IPS DF 6.9 (cell line): ENCODE data around the gene TMEM245.
"Not testable (repeated sequence)": the region's sequence is repeated elsewhere in the genome, so short reads cannot be mapped to it uniquely, and the experiment has no call there.

Experiments used
- DNase-seq: peaks from one replicate; pipeline ENCODE4 v3.0.0-alpha.2; 2013; ENCODE audit warnings: low read depth, low spot score
- H3K27ac ChIP-seq: one replicate; pipeline ENCODE4 v1.5.1; 2013; ENCODE audit warnings: low read length, control low read depth
- H3K27me3 ChIP-seq: 2 replicates; pipeline ENCODE4 v1.6.1; 2013; ENCODE audit warnings: mild to moderate bottlenecking, low read length; ENCODE audit not compliant: control insufficient read depth, insufficient read depth
- H3K36me3 ChIP-seq: 2 replicates; pipeline ENCODE4 v1.6.1; 2013; ENCODE audit warnings: low read length; ENCODE audit not compliant: control insufficient read depth, insufficient read depth
- H3K4me1 ChIP-seq: 2 replicates; pipeline ENCODE4 v1.6.1; 2013; ENCODE audit warnings: low read length; ENCODE audit not compliant: control insufficient read depth, insufficient read depth
- H3K4me3 ChIP-seq: 2 replicates; pipeline ENCODE4 v1.5.1; 2013; ENCODE audit warnings: mild to moderate bottlenecking, low read length
- H3K9me3 ChIP-seq: 2 replicates; pipeline ENCODE4 v1.6.1; 2013; ENCODE audit warnings: low read length, inconsistent platforms; ENCODE audit not compliant: control insufficient read depth, insufficient read depth
- WGBS: extraction: QIAGEN DNeasy Blood & Tissue Kit; methylation state at CpG from one replicate; pipeline ENCODE4 v1.1.7; 2013; ENCODE audit warnings: mixed read lengths, missing lambda C conversion rate; ENCODE audit not compliant: insufficient read length, insufficient coverage; 5-methylcytosine and 5-hydroxymethylcytosine counted together

The TMEM245 gene

DNA sequence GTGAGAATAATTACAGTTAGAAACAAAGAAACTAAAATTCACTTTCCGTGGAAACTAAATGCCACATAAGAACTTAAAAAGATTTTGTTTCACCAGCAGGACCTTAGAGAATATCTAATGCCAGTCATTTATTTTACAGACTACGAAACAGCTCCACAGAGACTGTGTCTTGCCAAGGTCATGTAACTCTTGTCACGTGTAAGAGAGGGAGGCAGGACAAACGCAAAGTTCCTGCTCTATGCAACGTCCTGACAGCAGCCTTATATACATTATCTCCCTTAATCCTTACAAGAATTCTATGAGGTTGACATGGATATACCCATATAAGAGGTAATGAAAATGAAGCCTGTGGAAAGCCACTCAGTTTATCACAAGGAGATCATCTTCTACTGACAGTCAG is 145.9 kb downstream of the TMEM245 start:
- no peaks in the 10 kb centered on the region for H3K36me3 ChIP-seq
- H3K4me3 ChIP-seq, result no peak overlapping the region

DNA sequence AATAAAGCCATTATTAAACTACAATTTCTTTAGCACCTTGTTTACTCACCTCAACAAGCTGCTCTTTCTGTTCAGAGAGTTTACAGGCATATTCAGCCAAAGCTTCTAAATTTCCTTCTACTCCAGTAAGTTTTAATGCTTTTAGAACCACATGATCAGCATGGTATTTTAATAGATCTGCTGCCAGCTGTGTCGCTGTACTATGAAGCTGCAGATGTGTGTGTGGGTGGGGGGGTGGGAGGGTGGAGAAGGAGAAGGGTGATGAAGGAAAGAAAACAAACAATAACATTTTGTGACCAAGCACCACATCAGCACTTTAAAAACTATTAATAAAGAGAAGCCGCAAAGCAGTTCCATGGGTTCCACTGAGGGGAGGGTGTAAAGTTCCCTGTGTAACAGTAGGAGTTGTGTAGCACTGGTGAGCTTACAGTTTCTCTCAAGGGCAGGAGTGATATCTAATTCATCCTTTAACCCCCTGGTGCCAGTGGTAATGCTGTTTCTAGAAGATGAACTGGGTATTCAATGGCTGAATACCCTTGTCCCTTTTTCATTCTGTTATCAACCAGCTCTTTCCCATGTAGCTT is 147.0 kb downstream of the TMEM245 start:
- no CpG with 5 or more reads among the region's 2 CpGs for WGBS
- no peak overlapping the region for H3K4me3 ChIP-seq
- H3K36me3 ChIP-seq, result no peaks in the 10 kb centered on the region
- H3K27me3 ChIP-seq, result no peaks in the 10 kb centered on the region
- no peaks in the 10 kb centered on the region for H3K4me1 ChIP-seq
- H3K27ac ChIP-seq, result no peak overlapping the region
- no peak for DNase-seq
- H3K9me3 ChIP-seq, result no peaks in the 10 kb centered on the region

More for the DNA sequence above, 145.9 kb downstream of the TMEM245 start:
- Histone ChIP-seq H3K27me3 (no peaks in the 10 kb centered on the region), H3K4me1 (no peaks in the 10 kb centered on the region), H3K9me3 (no peaks in the 10 kb centered on the region), H3K27ac (no peak overlapping the region)
- no CpG with 5 or more reads among the region's 5 CpGs for WGBS
- no peak for DNase-seq

DNA sequence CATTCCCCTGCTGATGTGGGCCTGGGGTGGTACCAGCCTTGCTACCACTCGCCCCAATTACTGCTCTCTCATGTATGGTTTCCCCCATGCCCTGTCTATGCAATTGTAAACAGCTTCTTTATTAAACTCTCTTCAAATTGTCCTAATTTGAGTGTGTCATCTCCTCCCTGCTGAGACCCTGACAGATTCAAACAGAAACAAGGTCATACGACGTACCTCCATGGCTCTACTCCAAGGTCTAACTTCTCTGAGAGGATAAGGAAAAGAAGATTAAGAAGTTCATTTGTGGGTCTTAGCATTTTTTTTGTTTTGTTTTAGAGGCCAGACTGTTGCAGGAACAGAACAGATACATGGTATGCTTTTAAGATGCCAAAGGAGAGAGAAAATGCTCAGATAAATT is 147.6 kb downstream of the TMEM245 start:
- no peak for DNase-seq
- Histone ChIP-seq H3K27me3 (no peaks in the 10 kb centered on the region), H3K36me3 (no peaks in the 10 kb centered on the region), H3K4me3 (no peak overlapping the region), H3K27ac (no peak overlapping the region), H3K9me3 (no peaks in the 10 kb centered on the region), H3K4me1 (no peaks in the 10 kb centered on the region)
- WGBS, result no CpG with 5 or more reads among the region's 3 CpGs

DNA sequence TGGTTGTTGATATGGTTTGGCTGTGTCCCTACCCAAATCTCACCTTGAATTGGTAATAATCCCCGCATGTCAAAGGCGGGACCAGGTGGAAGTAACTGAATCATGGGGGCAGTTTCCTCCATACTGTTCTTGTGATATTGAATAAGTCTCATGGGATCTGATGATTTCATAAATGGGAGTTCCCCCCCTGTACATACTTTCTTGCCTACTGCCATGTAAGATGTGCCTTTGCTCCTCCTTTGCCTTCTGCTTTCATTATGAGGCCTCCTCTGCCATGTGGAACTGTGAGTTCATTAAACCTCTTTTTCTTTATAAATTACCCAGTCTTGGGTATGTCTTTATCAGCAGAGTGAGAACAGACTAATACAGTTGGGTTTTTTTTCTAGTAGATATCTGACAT is 148.4 kb downstream of the TMEM245 start:
- not testable (repeated sequence) for DNase-seq, H3K27me3 ChIP-seq, H3K9me3 ChIP-seq, H3K4me3 ChIP-seq, H3K36me3 ChIP-seq, H3K27ac ChIP-seq, H3K4me1 ChIP-seq
- WGBS, result no CpG with 5 or more reads among the region's 2 CpGs

DNA sequence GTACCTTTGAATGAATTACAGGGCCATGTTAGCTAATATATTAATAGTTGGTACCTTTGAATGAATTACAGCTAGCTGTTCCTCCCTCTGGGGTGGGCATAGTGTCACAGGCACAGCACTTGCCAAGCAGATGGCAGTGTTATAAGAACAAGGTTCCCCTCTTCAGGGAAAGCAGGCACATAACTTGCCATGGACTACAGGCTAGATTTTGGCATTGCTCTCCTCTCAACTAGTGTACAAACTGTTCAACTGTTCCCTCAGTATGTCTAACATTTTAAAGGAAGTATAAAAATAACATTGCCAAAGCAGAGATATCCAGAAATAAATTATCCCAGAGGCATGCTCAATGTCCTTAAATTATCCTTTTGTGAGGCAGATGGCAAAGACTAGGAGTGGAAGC is 151.8 kb downstream of the TMEM245 start:
- DNase-seq, result no peak
- Histone ChIP-seq H3K36me3 (no peaks in the 10 kb centered on the region), H3K27ac (no peak overlapping the region), H3K4me3 (no peak overlapping the region), H3K27me3 (no peaks in the 10 kb centered on the region), H3K9me3 (no peaks in the 10 kb centered on the region), H3K4me1 (no peaks in the 10 kb centered on the region)
